Prostate gland (tissue), 2 donors: ENCODE results near the gene UBE2C.

Experiments used
- POLR2A ChIP-seq: fragments of 450-650 bp; IDR thresholded peaks from one replicate; pipeline ENCODE4 v1.6.1; 2016; ENCODE audit warnings: antibody characterized with exemption, mild to moderate bottlenecking
- TF ChIP-seq, protein P1 (sequence below), 4 experiments: fragments of 200-600 bp in 2 of 4; fragments of 450-650 bp in 2 of 4; sonication (generic) in 2 of 4; IDR thresholded peaks; 1 replicate in 3 of 4; 2 replicates in 1 of 4; pipeline ENCODE4 v1.5.1; 2016 to 2019; ENCODE audit warnings: antibody characterized with exemption in 4 of 4, mild to moderate bottlenecking in 2 of 4, moderate library complexity in 2 of 4

DNA sequence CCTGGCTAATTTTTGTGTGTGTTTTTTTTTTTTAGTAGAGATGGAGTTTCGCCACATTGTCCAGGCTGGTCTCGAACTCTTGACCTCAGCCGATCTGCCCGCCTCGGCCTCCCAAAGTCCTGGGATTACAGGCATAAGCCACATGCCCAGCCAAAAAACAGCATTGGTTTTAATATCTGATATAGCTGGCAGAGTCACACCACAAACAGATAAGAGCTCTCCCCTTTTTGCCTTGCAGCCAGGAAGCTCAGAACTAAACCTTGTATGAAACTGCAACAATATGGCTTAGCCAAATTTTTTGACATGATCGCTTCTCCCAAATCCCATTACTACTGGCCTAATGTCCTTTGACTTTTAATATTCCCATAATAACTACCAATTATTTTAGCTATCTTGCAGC, 39.9 kb downstream of the UBE2C start:
- TF ChIP-seq POLR2A: no peak
- TF ChIP-seq, protein P1, sequence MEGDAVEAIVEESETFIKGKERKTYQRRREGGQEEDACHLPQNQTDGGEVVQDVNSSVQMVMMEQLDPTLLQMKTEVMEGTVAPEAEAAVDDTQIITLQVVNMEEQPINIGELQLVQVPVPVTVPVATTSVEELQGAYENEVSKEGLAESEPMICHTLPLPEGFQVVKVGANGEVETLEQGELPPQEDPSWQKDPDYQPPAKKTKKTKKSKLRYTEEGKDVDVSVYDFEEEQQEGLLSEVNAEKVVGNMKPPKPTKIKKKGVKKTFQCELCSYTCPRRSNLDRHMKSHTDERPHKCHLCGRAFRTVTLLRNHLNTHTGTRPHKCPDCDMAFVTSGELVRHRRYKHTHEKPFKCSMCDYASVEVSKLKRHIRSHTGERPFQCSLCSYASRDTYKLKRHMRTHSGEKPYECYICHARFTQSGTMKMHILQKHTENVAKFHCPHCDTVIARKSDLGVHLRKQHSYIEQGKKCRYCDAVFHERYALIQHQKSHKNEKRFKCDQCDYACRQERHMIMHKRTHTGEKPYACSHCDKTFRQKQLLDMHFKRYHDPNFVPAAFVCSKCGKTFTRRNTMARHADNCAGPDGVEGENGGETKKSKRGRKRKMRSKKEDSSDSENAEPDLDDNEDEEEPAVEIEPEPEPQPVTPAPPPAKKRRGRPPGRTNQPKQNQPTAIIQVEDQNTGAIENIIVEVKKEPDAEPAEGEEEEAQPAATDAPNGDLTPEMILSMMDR (IDR thresholded peaks at IDR 0.05): no peak
